Measurements from ENCODE around the gene PPFIA1.

DNA sequence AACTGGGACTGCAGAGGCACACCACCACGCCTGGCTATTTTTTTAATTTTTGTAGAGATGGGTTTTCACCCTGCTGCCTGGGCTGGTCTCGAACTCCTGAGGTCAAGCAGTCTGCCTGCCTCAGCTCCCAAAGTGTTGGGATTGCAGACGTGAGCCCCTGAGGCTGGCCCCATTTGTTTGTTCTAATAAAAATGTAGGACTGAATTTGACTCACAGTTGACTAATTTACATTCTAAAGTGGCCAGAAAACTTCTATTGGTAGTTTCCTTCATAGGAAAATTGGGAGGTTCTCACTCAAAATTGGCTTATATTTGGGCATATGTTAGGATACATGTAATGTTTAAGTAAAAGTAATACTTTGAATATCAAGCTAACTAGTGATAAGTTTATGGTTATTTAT, 35.0 kb downstream of the PPFIA1 start:
- TF ChIP-seq ARNT (IDR thresholded peaks at IDR 0.05) (no peak), FOXM1 (IDR thresholded peaks at IDR 0.05; ENCODE audit: borderline replicate concordance) (no peak), L3MBTL2 (conservative IDR thresholded peaks at IDR 0.05) (no peak), NFRKB (IDR thresholded peaks at IDR 0.05) (no peak), FOXA1 (IDR thresholded peaks at IDR 0.05) (no peak), ELF4 (IDR thresholded peaks at IDR 0.05) (no peak)
- TF ChIP-seq, protein P1, sequence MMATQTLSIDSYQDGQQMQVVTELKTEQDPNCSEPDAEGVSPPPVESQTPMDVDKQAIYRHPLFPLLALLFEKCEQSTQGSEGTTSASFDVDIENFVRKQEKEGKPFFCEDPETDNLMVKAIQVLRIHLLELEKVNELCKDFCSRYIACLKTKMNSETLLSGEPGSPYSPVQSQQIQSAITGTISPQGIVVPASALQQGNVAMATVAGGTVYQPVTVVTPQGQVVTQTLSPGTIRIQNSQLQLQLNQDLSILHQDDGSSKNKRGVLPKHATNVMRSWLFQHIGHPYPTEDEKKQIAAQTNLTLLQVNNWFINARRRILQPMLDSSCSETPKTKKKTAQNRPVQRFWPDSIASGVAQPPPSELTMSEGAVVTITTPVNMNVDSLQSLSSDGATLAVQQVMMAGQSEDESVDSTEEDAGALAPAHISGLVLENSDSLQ (IDR thresholded peaks at IDR 0.05) = no peak

All from HEK293T (cell line).